Ramos (cell line): ENCODE results near the gene COP1.
"Not testable (repeated sequence)": the region's sequence is repeated elsewhere in the genome, so short reads cannot be mapped to it uniquely, and the experiment has no call there.

Experiments
- in situ Hi-C: fragments of 300-500 bp; cut with MboI; formaldehyde crosslinking; loops from one replicate; pipeline ENCODE4 v1.14.3; 2022; ENCODE audit warnings: low sequenced_read_pairs; ENCODE audit not compliant: unreplicated experiment

The COP1 gene

GRCh38 chr1:176141449-176141848 lies 65.6 kb downstream of the COP1 start:
- in situ Hi-C loops, result no loop called here

DNA sequence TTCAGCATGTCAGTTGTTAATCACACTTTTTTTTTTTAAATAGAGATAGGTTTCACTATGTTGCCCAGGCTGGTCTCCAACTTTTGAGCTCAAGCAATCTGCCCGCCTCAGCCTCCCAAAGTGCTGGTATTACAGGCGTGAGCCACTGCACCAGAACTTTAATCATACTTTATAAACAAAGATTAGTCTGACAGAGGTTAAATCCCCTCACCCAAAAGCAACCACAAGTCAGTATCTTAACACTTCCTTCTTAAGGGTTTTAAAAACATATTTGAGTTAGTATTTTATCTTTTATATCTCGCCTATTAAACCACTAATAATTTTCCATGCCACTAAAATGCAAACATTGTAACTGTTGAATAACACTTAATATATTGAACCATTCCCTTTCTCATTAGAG lies 70.2 kb downstream of the COP1 start:
- in situ Hi-C loops, result no loop called here

- in situ Hi-C loops, result no loop called here
Measured at GRCh38 chr1:176134666-176135065, 72.4 kb downstream of the COP1 start.

DNA sequence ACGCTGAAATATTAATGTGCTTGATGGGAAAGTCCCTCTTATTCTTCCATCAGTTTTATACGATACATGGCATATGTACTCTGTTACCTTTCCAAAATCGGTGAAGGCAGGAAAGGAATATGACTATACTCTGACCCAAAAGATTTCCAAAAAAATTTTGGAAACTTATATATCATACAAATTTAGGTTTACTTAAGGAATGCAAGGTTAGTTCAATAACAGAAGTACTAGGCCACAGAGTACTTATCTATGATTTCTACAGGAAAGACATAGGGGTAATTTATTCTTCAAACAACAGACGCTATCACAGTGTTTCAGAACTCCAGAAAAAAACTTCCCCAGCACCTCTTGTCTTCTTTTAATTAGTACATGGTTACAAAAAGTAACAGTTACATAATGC lies 84.8 kb downstream of the COP1 start:
- in situ Hi-C loops, result no loop called here

- in situ Hi-C loops, result no loop called here
Measured at GRCh38 chr1:176119549-176119948, 87.5 kb downstream of the COP1 start.

DNA sequence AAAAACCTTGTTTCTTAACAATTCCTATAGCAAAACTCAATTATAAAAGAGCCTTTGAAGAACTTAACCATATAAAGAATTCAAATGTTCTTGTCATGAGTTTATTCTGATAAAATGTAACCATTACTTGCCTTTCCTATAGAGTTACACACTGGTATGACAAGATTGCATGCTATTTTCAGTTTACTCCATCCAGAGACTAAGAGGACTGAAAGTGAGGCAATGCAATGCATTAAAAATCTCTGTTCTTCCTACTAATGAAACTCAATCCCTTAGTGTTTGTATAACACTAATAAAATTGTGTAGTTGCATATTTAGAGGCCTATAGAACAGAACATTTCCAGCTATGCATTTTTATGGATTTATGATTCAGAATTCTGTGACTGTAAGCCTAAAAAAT lies 88.1 kb downstream of the COP1 start:
- in situ Hi-C loops, result no loop called here

- in situ Hi-C loops, result no loop called here
Measured at GRCh38 chr1:176111835-176112234, 95.3 kb downstream of the COP1 start.

DNA sequence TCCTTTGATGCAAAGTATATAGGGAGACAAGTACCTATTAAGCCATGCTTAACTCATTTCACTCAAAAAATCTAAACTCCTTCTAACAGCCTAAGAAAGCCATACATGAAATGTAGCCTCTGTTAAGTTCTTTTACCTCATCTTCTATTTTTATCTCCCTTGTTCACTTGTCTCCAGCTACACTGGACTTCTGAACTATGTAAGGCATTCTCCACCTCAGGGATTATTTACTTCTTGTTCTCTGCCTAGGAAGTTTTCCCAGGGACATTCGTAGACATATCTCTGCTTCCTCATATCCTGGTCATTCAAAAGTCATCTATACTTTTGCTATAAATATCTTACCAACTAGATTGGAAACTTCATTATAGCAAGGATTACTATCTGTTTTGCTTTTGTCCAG lies 96.9 kb downstream of the COP1 start:
- in situ Hi-C loops, result no loop called here

DNA sequence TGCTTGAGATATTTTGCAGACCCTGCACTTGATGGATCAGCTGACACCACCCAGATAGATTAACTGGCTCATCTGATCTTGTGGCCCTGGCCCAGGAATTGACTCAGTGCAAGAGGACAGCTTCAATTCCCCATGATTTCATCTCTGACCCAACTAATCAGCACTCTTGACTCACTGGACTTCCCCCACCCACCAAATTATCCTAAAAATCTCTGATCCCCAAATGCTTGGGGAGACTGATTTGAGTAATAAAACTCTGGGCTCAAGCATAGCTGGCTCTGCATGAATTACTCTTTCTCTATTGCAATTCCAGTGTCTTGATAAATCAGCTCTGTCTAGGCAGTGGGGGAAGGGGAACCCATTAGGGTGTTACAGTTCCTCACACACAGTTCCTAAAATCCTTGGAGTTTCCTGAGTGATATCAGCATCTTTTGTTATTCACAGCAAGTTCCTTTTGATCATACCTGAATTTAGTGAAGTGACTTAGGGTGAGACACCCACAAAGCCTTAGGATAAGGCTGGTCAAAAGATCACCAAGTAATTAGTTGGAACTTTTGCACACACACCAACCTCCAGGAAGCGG lies 104.2 kb downstream of the COP1 start:
- in situ Hi-C loops, result no loop called here

GRCh38 chr1:176101951-176102642 lies 105.0 kb downstream of the COP1 start:
- in situ Hi-C loops, result no loop called here

GRCh38 chr1:176098560-176098959 lies 108.5 kb downstream of the COP1 start:
- in situ Hi-C loops, result no loop called here

DNA sequence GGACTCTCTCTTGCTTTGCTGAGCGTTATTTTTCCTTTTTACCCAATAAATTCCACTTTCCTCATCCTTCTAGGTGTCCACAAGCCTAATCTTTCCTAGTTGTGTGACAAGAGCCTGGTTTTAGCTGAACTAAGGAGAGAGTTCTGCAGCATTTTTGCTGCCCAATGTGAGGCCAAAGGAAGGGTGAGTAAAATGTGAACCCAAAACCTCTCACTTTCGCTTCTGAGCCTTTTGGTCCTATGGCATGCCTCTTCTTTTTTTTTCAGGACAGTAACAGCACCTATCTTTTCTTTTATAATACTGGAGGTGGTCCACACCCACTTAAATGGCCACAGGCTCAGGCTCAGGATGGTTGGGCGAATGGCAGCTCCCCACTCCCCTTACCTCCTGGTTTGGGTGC lies 111.1 kb downstream of the COP1 start:
- in situ Hi-C loops, result no loop called here

- in situ Hi-C loops, result no loop called here
Measured at GRCh38 chr1:176090766-176091165, 116.3 kb downstream of the COP1 start.

DNA sequence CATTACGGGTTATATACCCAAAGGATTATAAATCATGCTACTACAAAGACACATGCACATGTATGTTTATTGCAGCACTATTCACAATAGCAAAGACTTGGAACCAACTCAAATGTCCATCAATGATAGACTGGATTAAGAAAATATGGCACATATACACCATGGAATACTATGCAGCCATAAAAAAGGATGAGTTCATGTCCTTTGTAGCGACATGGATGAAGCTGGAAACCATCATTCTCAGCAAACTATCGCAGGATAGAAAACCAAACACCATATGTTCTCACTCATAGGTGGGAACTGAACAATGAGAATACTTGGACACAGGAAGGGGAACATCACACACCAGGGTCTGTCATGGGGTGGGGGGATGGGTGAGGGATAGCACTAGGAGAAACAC lies 119.3 kb downstream of the COP1 start:
- in situ Hi-C loops, result not testable (repeated sequence)

GRCh38 chr1:176073524-176074157 lies 133.4 kb downstream of the COP1 start:
- in situ Hi-C loops, result no loop called here

GRCh38 chr1:176068901-176069300 lies 138.2 kb downstream of the COP1 start:
- in situ Hi-C loops, result no loop called here

- in situ Hi-C loops, result no loop called here
Measured at GRCh38 chr1:176068256-176068655, 138.8 kb downstream of the COP1 start.

DNA sequence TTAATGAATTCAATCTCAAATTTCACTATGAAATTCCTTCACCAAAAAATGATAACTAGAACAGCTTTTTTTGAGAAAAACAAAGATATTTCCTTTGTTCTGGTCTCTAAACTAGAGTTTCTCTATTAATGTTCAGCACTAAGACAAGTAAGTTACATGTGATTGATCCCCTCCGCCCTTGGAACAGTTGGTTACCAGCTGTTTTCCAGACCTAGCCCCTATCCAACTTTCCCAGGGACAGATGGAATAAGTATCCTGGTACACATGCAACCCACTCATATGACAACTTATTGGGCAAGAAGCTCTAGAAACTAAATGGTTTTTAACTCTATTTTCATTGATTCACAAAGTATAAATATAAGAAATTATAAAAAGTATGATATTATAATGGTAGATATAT lies 140.4 kb downstream of the COP1 start:
- in situ Hi-C loops, result no loop called here

DNA sequence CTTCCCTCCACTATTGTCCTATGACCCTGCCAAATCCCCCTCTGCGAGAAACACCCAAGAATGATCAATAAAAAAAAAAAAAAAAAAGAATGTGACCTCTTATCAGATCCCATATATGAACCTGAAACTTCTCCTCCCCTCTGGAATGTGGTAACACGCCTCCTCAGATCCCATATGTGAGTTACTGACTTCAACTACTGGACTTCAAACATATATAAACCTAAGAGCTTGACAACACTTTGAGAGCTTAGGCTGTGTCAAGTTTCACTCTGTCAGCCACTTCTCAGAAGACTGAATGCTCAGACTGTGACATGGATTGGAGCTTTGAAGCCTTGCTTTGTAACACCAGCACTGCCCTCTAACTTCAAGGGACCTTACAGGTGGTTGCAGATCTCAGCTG lies 148.4 kb downstream of the COP1 start:
- in situ Hi-C loops, result no loop called here

DNA sequence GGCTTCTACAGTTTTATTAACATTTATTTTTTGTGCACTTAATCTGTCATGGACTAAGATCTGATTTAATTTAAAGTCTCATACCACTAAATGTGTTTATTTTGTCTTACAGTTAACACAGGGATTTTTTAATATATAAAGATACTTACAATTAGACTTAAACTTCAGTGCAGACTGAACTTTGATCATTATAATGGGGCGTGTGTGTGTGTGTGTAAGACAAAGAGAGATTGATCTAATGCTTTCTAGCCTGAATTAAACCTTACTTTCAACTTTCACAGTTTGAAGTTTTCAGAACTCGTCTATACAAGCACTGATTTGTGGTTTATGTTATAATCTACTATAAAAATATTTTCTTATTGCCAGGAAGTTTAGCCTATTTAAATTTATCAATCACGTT lies 150.8 kb downstream of the COP1 start:
- in situ Hi-C loops, result no loop called here

- in situ Hi-C loops, result no loop called here
Measured at GRCh38 chr1:176055398-176055797, 151.7 kb downstream of the COP1 start.
